H1 (cell line): ENCODE measurements around the gene VSIG10L2. TPM values are rescaled to one million over a fixed set of nuclear protein-coding genes. Genes with fewer than 3 reads are reported as not detected.

Source experiments
- CTCF ChIA-PET: fragments of 300-600 bp; sonication (Branson Sonifier 250); formaldehyde crosslinking; loops from one replicate; lab custom pipeline; 2021; ENCODE audit not compliant: partially characterized antibody; lab: Charles Lee
- POLR2A ChIA-PET: fragments of 300-600 bp; sonication (Branson Sonifier 250); formaldehyde crosslinking; loops from one replicate; lab custom pipeline; 2021; ENCODE audit warnings: inconsistent platforms; ENCODE audit not compliant: partially characterized antibody; lab: Charles Lee
- DNase-seq, 2 experiments: peaks; one replicate each; pipeline versions ENCODE4 v3.0.0 to v3.0.0-alpha.2; 2010 to 2022; ENCODE audit warnings: low spot score in 2 of 2, low read depth in 1 of 2, mixed read lengths in 1 of 2
- FAIRE-seq: peaks from 2 replicates; lab custom pipeline; 2011; peaks lifted over from hg19 to GRCh38; lab: Jason Lieb, UNC
- H2AFZ ChIP-seq: 2 replicates; pipeline ENCODE4 v1.8.1; 2012; ENCODE audit warnings: low read length, inconsistent platforms
- H2AK5ac ChIP-seq: 2 replicates; pipeline ENCODE4 v1.6.1; 2013; ENCODE audit warnings: low read depth, low read length
- H2BK120ac ChIP-seq: replicated peaks from 2 replicates; pipeline ENCODE3; 2013; ENCODE audit warnings: low read depth, low read length, inconsistent platforms
- H2BK12ac ChIP-seq: 2 replicates; pipeline ENCODE4 v1.6.1; 2013; ENCODE audit warnings: low read depth, low read length
- H2BK15ac ChIP-seq: 2 replicates; pipeline ENCODE4 v1.6.1; 2013; ENCODE audit warnings: low read length
- H2BK20ac ChIP-seq: 2 replicates; pipeline ENCODE4 v1.6.1; 2013; ENCODE audit warnings: low read length
- H2BK5ac ChIP-seq: 2 replicates; pipeline ENCODE4 v1.6.1; 2013; ENCODE audit warnings: low read depth, low read length
- H3K14ac ChIP-seq: 2 replicates; pipeline ENCODE4 v1.6.1; 2013; ENCODE audit warnings: inconsistent platforms; ENCODE audit not compliant: insufficient read length
- H3K18ac ChIP-seq: 2 replicates; pipeline ENCODE4 v1.6.1; 2013; ENCODE audit warnings: low read length; ENCODE audit errors: extremely low read depth
- H3K23ac ChIP-seq: 2 replicates; pipeline ENCODE4 v1.6.1; 2013; ENCODE audit warnings: inconsistent platforms; ENCODE audit not compliant: insufficient read length
- H3K23me2 ChIP-seq: 2 replicates; pipeline ENCODE4 v1.6.1; 2013; ENCODE audit warnings: low read depth, low read length
- H3K27ac ChIP-seq: 2 replicates; pipeline ENCODE4 v1.6.1; 2011; ENCODE audit warnings: low read depth, low read length, inconsistent platforms
- H3K27me3 ChIP-seq, 4 experiments: replicated peaks in 1 of 4; 1 replicate in 1 of 4; 2 replicates in 3 of 4; pipeline versions ENCODE4 v1.6.1 to v1.8.1; 2011 to 2013; ENCODE audit warnings: low read length in 3 of 4, mild to moderate bottlenecking in 3 of 4, inconsistent platforms in 2 of 4, mixed read lengths in 2 of 4, moderate library complexity in 1 of 4; ENCODE audit not compliant: control insufficient read depth in 3 of 4, insufficient read depth in 3 of 4; ENCODE audit errors: extremely low read depth in 1 of 4
- H3K36me3 ChIP-seq, 4 experiments: 2 replicates each; pipeline versions ENCODE4 v1.6.1 to v1.8.1; 2011 to 2013; ENCODE audit warnings: mild to moderate bottlenecking in 4 of 4, low read length in 3 of 4, moderate library complexity in 2 of 4, control low read depth in 1 of 4, inconsistent platforms in 1 of 4; ENCODE audit not compliant: insufficient read depth in 4 of 4, control insufficient read depth in 2 of 4
- H3K4ac ChIP-seq: replicated peaks from 2 replicates; pipeline ENCODE3; 2013; ENCODE audit warnings: low read length, low read depth, mixed read lengths, inconsistent platforms; ENCODE audit not compliant: insufficient read length
- H3K4me1 ChIP-seq, 4 experiments: replicated peaks in 1 of 4; 1 replicate in 1 of 4; 2 replicates in 3 of 4; pipeline versions ENCODE4 v1.6.1 to v1.8.1; 2011 to 2013; ENCODE audit warnings: low read length in 3 of 4, inconsistent platforms in 2 of 4, mixed read lengths in 1 of 4; ENCODE audit not compliant: insufficient read depth in 4 of 4, control insufficient read depth in 3 of 4
- H3K4me2 ChIP-seq, 2 experiments: 2 replicates each; pipeline versions ENCODE4 v1.6.1 to v1.8.1; 2011 to 2013; ENCODE audit warnings: low read depth in 2 of 2, low read length in 2 of 2, control low read depth in 1 of 2, inconsistent platforms in 1 of 2, mild to moderate bottlenecking in 1 of 2; ENCODE audit not compliant: insufficient read depth in 1 of 2
- H3K4me3 ChIP-seq, 4 experiments: fragments of 200-600, 300-600 bp in 1 of 4; sonication (generic), shearing (Covaris generic), sonication (Bioruptor Twin) in 1 of 4; 2 replicates each; pipeline versions ENCODE4 v1.5.1 to v1.8.1; 2011 to 2016; ENCODE audit warnings: low read length in 4 of 4, low read depth in 3 of 4, control low read depth in 2 of 4, inconsistent platforms in 2 of 4, mild to moderate bottlenecking in 2 of 4, mixed read lengths in 1 of 4, moderate library complexity in 1 of 4; ENCODE audit not compliant: insufficient read depth in 2 of 4; ENCODE audit errors: extremely low read depth in 1 of 4
- H3K56ac ChIP-seq: replicated peaks from 2 replicates; pipeline ENCODE3; 2013; ENCODE audit warnings: low read depth, mild to moderate bottlenecking, mixed read lengths, low read length, inconsistent platforms; ENCODE audit not compliant: insufficient read length
- H3K79me1 ChIP-seq: 2 replicates; pipeline ENCODE4 v1.6.1; 2013; ENCODE audit warnings: low read depth, low read length, control low read depth
- H3K79me2 ChIP-seq, 2 experiments: 2 replicates each; pipeline versions ENCODE4 v1.6.1 to v1.8.1; 2012 to 2013; ENCODE audit warnings: low read length in 2 of 2, mild to moderate bottlenecking in 2 of 2, inconsistent platforms in 1 of 2; ENCODE audit not compliant: insufficient read depth in 2 of 2, control insufficient read depth in 1 of 2
- H3K9ac ChIP-seq, 4 experiments: replicated peaks in 1 of 4; 1 replicate in 1 of 4; 2 replicates in 3 of 4; pipeline versions ENCODE4 v1.6.1 to v1.8.1; 2011 to 2013; ENCODE audit warnings: low read depth in 3 of 4, low read length in 3 of 4, control low read depth in 2 of 4, mild to moderate bottlenecking in 2 of 4, moderate library complexity in 2 of 4, inconsistent platforms in 1 of 4; ENCODE audit errors: extremely low read depth in 1 of 4
- H3K9me3 ChIP-seq, 2 experiments: 2 replicates each; pipeline versions ENCODE4 v1.6.1 to v1.8.1; 2012 to 2013; ENCODE audit warnings: mild to moderate bottlenecking in 2 of 2, moderate library complexity in 2 of 2, control low read depth in 1 of 2, inconsistent platforms in 1 of 2, low read depth in 1 of 2, low read length in 1 of 2, mixed read lengths in 1 of 2; ENCODE audit not compliant: insufficient read depth in 2 of 2
- H4K20me1 ChIP-seq, 2 experiments: replicated peaks in 1 of 2; 2 replicates each; pipeline versions ENCODE3 to v1.8.1; 2011 to 2013; ENCODE audit warnings: inconsistent platforms in 2 of 2, low read length in 2 of 2, mild to moderate bottlenecking in 1 of 2; ENCODE audit not compliant: insufficient read depth in 2 of 2, control insufficient read depth in 1 of 2
- H4K5ac ChIP-seq: 2 replicates; pipeline ENCODE4 v1.6.1; 2013; ENCODE audit warnings: low read length, low read depth, mixed read lengths, inconsistent platforms; ENCODE audit not compliant: insufficient read length
- H4K8ac ChIP-seq: 2 replicates; pipeline ENCODE4 v1.8.0; 2013; ENCODE audit warnings: mild to moderate bottlenecking, moderate library complexity, low read length, inconsistent platforms; ENCODE audit not compliant: insufficient read depth; ENCODE audit errors: extremely low read depth
- H4K91ac ChIP-seq: replicated peaks from 2 replicates; pipeline ENCODE3; 2013; ENCODE audit warnings: low read length, mixed read lengths, inconsistent platforms; ENCODE audit not compliant: insufficient read length
- ASH2L ChIP-seq: fragments of 200-600, 300-600 bp; sonication (generic); IDR thresholded peaks from one replicate; pipeline ENCODE4 v1.7.1; 2017; ENCODE audit warnings: low read length
- CBX5 ChIP-seq: fragments of 300-800, 300-1000 bp; sonication (generic); IDR thresholded peaks from 2 replicates; pipeline ENCODE4 v1.7.1; 2016; ENCODE audit warnings: antibody characterized with exemption, low read length, low read depth
- CEBPB ChIP-seq: IDR thresholded peaks from 2 replicates; pipeline ENCODE4 v1.6.1; 2012; ENCODE audit warnings: low read depth, low read length
- CREB1 ChIP-seq: IDR thresholded peaks from 2 replicates; pipeline ENCODE4 v1.6.1; 2012; ENCODE audit warnings: inconsistent platforms
- HDAC6 ChIP-seq: IDR thresholded peaks from one replicate; pipeline ENCODE4 v1.7.1; 2012; ENCODE audit warnings: low read depth, mild to moderate bottlenecking, inconsistent platforms, low read length, moderate library complexity
- MAFK ChIP-seq: IDR thresholded peaks from 2 replicates; pipeline ENCODE4 v1.6.1; 2012; ENCODE audit warnings: low read depth, mild to moderate bottlenecking, improper control_type of control experiment, low read length
- PHF8 ChIP-seq: fragments of 200-600 bp; sonication (generic); conservative IDR thresholded peaks from 2 replicates; pipeline ENCODE4 v1.7.1; 2012; ENCODE audit warnings: low read depth, mild to moderate bottlenecking, inconsistent platforms, low read length, moderate library complexity
- SIRT6 ChIP-seq: IDR thresholded peaks from one replicate; pipeline ENCODE4 v1.7.1; 2012; ENCODE audit warnings: low read length, inconsistent platforms
- SP4 ChIP-seq: IDR thresholded peaks from 2 replicates; pipeline ENCODE4 v1.6.1; 2012; ENCODE audit warnings: low read length, inconsistent platforms
- TCF12 ChIP-seq: IDR thresholded peaks from 2 replicates; pipeline ENCODE4 v1.6.1; 2011; ENCODE audit warnings: low read depth, mild to moderate bottlenecking, low read length
- ZNF274 ChIP-seq: IDR thresholded peaks from 2 replicates; pipeline ENCODE4 v1.7.0; 2012; ENCODE audit warnings: low read length, borderline replicate concordance; ENCODE audit errors: extremely low read depth
- WGBS, 2 experiments: shearing (Covaris generic) in 1 of 2; methylation state at CpG; one replicate each; pipeline versions ENCODE4 v1.1.6 to v1.1.7; 2013 to 2015; ENCODE audit warnings: low lambda C conversion rate in 2 of 2, mixed read lengths in 2 of 2, inconsistent platforms in 1 of 2, low coverage in 1 of 2, missing lambda C conversion rate in 1 of 2; ENCODE audit not compliant: insufficient replicate concordance in 2 of 2, insufficient coverage in 1 of 2, insufficient read length in 1 of 2; ENCODE audit errors: extremely low coverage in 1 of 2, missing lambda C conversion rate in 1 of 2; 5-methylcytosine and 5-hydroxymethylcytosine counted together
- polyA plus RNA-seq, 7 experiments: library from polyadenylated mRNA; depleted of rRNA in 3 of 7; stranded (reverse) in 5 of 7; unstranded in 2 of 7; fragments of >200 nt in 5 of 7; fragments of 200-250 nt in 2 of 7; gene quantifications; 1 replicate in 5 of 7; 2 replicates in 1 of 7; 4 replicates in 1 of 7; pipeline versions ENCODE4 v1.2.1 to v1.2.3, GENCODE V29; 2011 to 2013; ENCODE audit warnings: missing spikeins in 2 of 7, mixed read lengths in 2 of 7
- total RNA-seq: library from RNA; stranded (reverse); fragmentation: NEBNext Ultra II Directional; extraction: Animal tissue kit (Norgen Biotek cat#: 25700); gene quantifications from 2 replicates; pipeline ENCODE4 v1.2.1, GENCODE V29; 2021
- TF ChIP-seq, protein P1 (sequence below): IDR thresholded peaks from 2 replicates; pipeline ENCODE4 v1.6.1; 2011; ENCODE audit warnings: low read depth, mild to moderate bottlenecking, low read length; ENCODE audit not compliant: insufficient read depth

The VSIG10L2 gene
- total and polyA plus RNA-seq, 2 of the 8 experiments (the other 6 are each of a cell fraction or from before 2014, with no cell fraction given), result not detected

- no peak overlapping the region for H3K23ac ChIP-seq
- H4K5ac ChIP-seq, result no peak overlapping the region
- no peak overlapping the region for H2BK12ac ChIP-seq
- H3K18ac ChIP-seq, result no peak overlapping the region
- peaks cover 0 to 2% (median 0%) of the 10 kb centered on the region in 4 experiments; a peak in 3 of 7 replicates for H3K4me1 ChIP-seq
- H3K27ac ChIP-seq, result no peak overlapping the region
- H2BK20ac ChIP-seq, result no peak overlapping the region
- H3K4ac ChIP-seq, result no peak overlapping the region
- DNase-seq (peak in 1 of 2 experiments; percentile 37), FAIRE-seq (no peak)
- H2BK120ac ChIP-seq, result no peak overlapping the region
- H2AFZ ChIP-seq, result no peak overlapping the region
- no peaks in the 10 kb centered on the region for H3K79me1 ChIP-seq
- H3K4me2 ChIP-seq, result no peak overlapping the region
- H3K4me3 ChIP-seq, result no peak overlapping the region
- ChIA-PET POLR2A (interaction anchor here (1.8 kb wide), 1 partner anchor 11 kb away, joined by 5 read pairs; no protein-coding TSS in a partner anchor), CTCF (interaction anchor here (0.8 to 2.9 kb wide), 5 partner anchors 8 to 244 kb away, joined by 3 to 17 read pairs (median 4); no protein-coding TSS in a partner anchor)
- H3K79me2 ChIP-seq, result no peaks in the 10 kb centered on the region
- no peak overlapping the region for H3K9ac ChIP-seq
- H3K36me3 ChIP-seq, result no peaks in the 10 kb centered on the region
- no peak overlapping the region for H4K8ac ChIP-seq
- no peak for TF ChIP-seq CREB1
- no peak for TF ChIP-seq CBX5
- no peak for TF ChIP-seq HDAC6
- no peak for TF ChIP-seq MAFK
- TF ChIP-seq ZNF274, result no peak
- TF ChIP-seq, protein P1, sequence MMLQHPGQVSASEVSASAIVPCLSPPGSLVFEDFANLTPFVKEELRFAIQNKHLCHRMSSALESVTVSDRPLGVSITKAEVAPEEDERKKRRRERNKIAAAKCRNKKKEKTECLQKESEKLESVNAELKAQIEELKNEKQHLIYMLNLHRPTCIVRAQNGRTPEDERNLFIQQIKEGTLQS, result no peak
- TF ChIP-seq ASH2L, result no peak
- no peak for TF ChIP-seq TCF12
- TF ChIP-seq SIRT6, result no peak
- no peak for TF ChIP-seq SP4
- no peak for TF ChIP-seq CEBPB
- no peak for TF ChIP-seq PHF8
- no peak overlapping the region for H4K91ac ChIP-seq
- no peak overlapping the region for H3K56ac ChIP-seq
- H3K27me3 ChIP-seq, result no peaks in the 10 kb centered on the region
- H3K14ac ChIP-seq, result no peak overlapping the region
- H2BK15ac ChIP-seq, result no peak overlapping the region
- no peaks in the 10 kb centered on the region for H4K20me1 ChIP-seq
- no peak overlapping the region for H2AK5ac ChIP-seq
- H3K23me2 ChIP-seq, result no peaks in the 10 kb centered on the region
- H2BK5ac ChIP-seq, result no peak overlapping the region
- H3K9me3 ChIP-seq, result no peaks in the 10 kb centered on the region
- 92% methylated on average over 22 of the region's 22 CpGs; no CpG with 5 or more reads in 1 of the 2 experiments for WGBS, 2 experiments
Observed at GRCh38 chr11:125949271-125950177, 3.7 kb downstream of the VSIG10L2 start.
